Peyer's patch (tissue), 4 donors: ENCODE data around the gene IGSF9.

Source experiments
- CTCF ChIP-seq, 6 experiments: fragments of 450-650 bp in 4 of 6; fragments of 200-600 bp in 2 of 6; sonication (generic) in 1 of 6; IDR thresholded peaks; one replicate each; pipeline ENCODE4 v1.5.1; 2017 to 2019; ENCODE audit warnings: antibody characterized with exemption in 6 of 6, mild to moderate bottlenecking in 3 of 6, moderate library complexity in 1 of 6
- POLR2A ChIP-seq, 2 donors: fragments of 450-650 bp; IDR thresholded peaks; one replicate each; pipeline ENCODE4 v1.5.1; 2017; ENCODE audit warnings: antibody characterized with exemption in 2 of 2, mild to moderate bottlenecking in 2 of 2, moderate library complexity in 2 of 2

GRCh38 chr1:159882527-159882862 lies 62.9 kb downstream of the IGSF9 start:
- TF ChIP-seq CTCF (IDR thresholded peaks at IDR 0.05) (no peak), POLR2A (IDR thresholded peaks at IDR 0.05) (no peak)
